Ramos (cell line): ENCODE measurements around the gene MARK1.

Source experiments
- in situ Hi-C: fragments of 300-500 bp; cut with MboI; formaldehyde crosslinking; loops from one replicate; pipeline ENCODE4 v1.14.3; 2022; ENCODE audit warnings: low sequenced_read_pairs; ENCODE audit not compliant: unreplicated experiment

The MARK1 gene

GRCh38 chr1:220684890-220685289 is 157.0 kb downstream of the MARK1 start:
- in situ Hi-C loops: no loop called here

GRCh38 chr1:220685879-220686278 is 157.9 kb downstream of the MARK1 start:
- in situ Hi-C loops: no loop called here

GRCh38 chr1:220687809-220688208 is 159.9 kb downstream of the MARK1 start:
- in situ Hi-C loops: no loop called here

GRCh38 chr1:220689666-220690065 is 161.7 kb downstream of the MARK1 start:
- in situ Hi-C loops: no loop called here

- in situ Hi-C loops: no loop called here
Measured at GRCh38 chr1:220690140-220691052, 162.5 kb downstream of the MARK1 start, which contains the start of gene C1orf115. C1orf115 (plus strand) TSS chr1:220690363; CDS start chr1:220690403, 40 bp downstream.

- in situ Hi-C loops: no loop called here
Measured at GRCh38 chr1:220691053-220691684, 163.2 kb downstream of the MARK1 start.

- in situ Hi-C loops: no loop called here
Measured at GRCh38 chr1:220692436-220693228, 164.7 kb downstream of the MARK1 start.

- in situ Hi-C loops: no loop called here
Measured at GRCh38 chr1:220694866-220695382, 167.0 kb downstream of the MARK1 start.

- in situ Hi-C loops: no loop called here
Measured at GRCh38 chr1:220695426-220695825, 167.5 kb downstream of the MARK1 start.

- in situ Hi-C loops: no loop called here
Measured at GRCh38 chr1:220696226-220696862, 168.4 kb downstream of the MARK1 start.

GRCh38 chr1:220696863-220697231 is 168.9 kb downstream of the MARK1 start:
- in situ Hi-C loops: no loop called here

- in situ Hi-C loops: no loop called here
Measured at GRCh38 chr1:220697326-220697725, 169.4 kb downstream of the MARK1 start.

- in situ Hi-C loops: no loop called here
Measured at GRCh38 chr1:220698607-220699016, 170.7 kb downstream of the MARK1 start.

- in situ Hi-C loops: no loop called here
Measured at GRCh38 chr1:220699044-220699443, 171.1 kb downstream of the MARK1 start.

GRCh38 chr1:220700556-220701179 is 172.7 kb downstream of the MARK1 start:
- in situ Hi-C loops: no loop called here

GRCh38 chr1:220701974-220702373 is 174.0 kb downstream of the MARK1 start:
- in situ Hi-C loops: no loop called here

- in situ Hi-C loops: no loop called here
Measured at GRCh38 chr1:220702733-220703270, 174.9 kb downstream of the MARK1 start.

- in situ Hi-C loops: no loop called here
Measured at GRCh38 chr1:220703305-220703704, 175.4 kb downstream of the MARK1 start.

GRCh38 chr1:220705782-220706181 is 177.8 kb downstream of the MARK1 start:
- in situ Hi-C loops: no loop called here
